ENCODE measurements around the gene IMMT. TPM values are rescaled to one million over a fixed set of nuclear protein-coding genes. Genes with fewer than 3 reads are reported as not detected.

The IMMT gene
- total RNA-seq, 1 donor from 2014 or later: 99.4 TPM

- no peaks in the 10 kb centered on the region for H3K9me3 ChIP-seq (ENCODE audit: insufficient read depth, low read depth, low read length)
- Mint-ChIP-seq H3K4me3 (ENCODE audit: unreplicated experiment) (no peak overlapping the region), H3K36me3 (ENCODE audit: low read depth, unreplicated experiment) (peaks cover 11% of the 10 kb centered on the region), H3K27ac (ENCODE audit: unreplicated experiment) (no peak overlapping the region), H3K4me1 (ENCODE audit: low read depth, unreplicated experiment) (peaks cover 11% of the 10 kb centered on the region), H3K9me3 (ENCODE audit: unreplicated experiment) (no peaks in the 10 kb centered on the region), H3K27me3 (ENCODE audit: low read depth, unreplicated experiment) (no peaks in the 10 kb centered on the region)
- FAIRE-seq (no peak), DNase-seq (ENCODE audit: low read depth) (no peak)
- no peak overlapping the region for H3K9ac ChIP-seq (ENCODE audit: low read length)
- H3K4me2 ChIP-seq (ENCODE audit: low read length): no peak overlapping the region
- H4K20me1 ChIP-seq (ENCODE audit: insufficient read depth, low read length): peaks cover 44% of the 10 kb centered on the region
- no peak for TF ChIP-seq EZH2 (IDR thresholded peaks at IDR 0.05; ENCODE audit: insufficient read depth, low read length)
- no peak for TF ChIP-seq CTCF (IDR thresholded peaks at IDR 0.05; ENCODE audit: insufficient read depth, low read depth, low read length)
- H3K36me3 ChIP-seq (ENCODE audit: insufficient read depth, low read length): peaks cover 29% of the 10 kb centered on the region
- H3K27me3 ChIP-seq (ENCODE audit: insufficient read depth, low read length): no peaks in the 10 kb centered on the region
- H3K4me1 ChIP-seq (ENCODE audit: insufficient read depth, low read length): no peaks in the 10 kb centered on the region
- H2AFZ ChIP-seq (ENCODE audit: low read depth, low read length): no peak overlapping the region
- no peak overlapping the region for H3K27ac ChIP-seq (ENCODE audit: low read depth, low read length)
- no peak overlapping the region for H3K4me3 ChIP-seq (ENCODE audit: insufficient read depth, low read depth, low read length)
- H3K79me2 ChIP-seq (ENCODE audit: insufficient read depth, low read length): peaks cover 35% of the 10 kb centered on the region
These were observed 22.7 kb downstream of the IMMT start for GRCh38 chr2:86172610-86173009.

DNA sequence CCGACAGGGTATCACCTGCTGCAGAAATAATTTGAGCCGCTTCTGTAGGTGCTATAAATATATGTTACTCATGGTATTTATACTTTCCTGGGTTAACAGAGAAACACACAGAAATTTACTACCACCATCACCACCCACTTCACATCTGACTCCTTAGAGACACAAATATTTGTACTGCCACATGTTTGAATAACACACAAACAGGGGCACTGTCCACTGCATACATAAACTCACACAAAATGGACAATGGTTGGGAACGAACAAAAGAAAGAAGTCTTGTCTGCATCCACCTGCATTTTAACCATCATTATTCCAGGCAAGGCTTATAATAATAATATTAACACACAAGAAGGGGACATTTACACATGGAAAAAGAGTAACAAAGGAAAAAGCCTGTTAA is 24.0 kb downstream of the IMMT start:
- H3K79me2 ChIP-seq (ENCODE audit: insufficient read depth, low read length): peaks cover 30% of the 10 kb centered on the region
- H3K4me3 ChIP-seq (ENCODE audit: insufficient read depth, low read depth, low read length): no peak overlapping the region
- peaks cover 30% of the 10 kb centered on the region for H3K36me3 ChIP-seq (ENCODE audit: insufficient read depth, low read length)
- H3K4me2 ChIP-seq (ENCODE audit: low read length): no peak overlapping the region
- Mint-ChIP-seq H3K27me3 (ENCODE audit: low read depth, unreplicated experiment) (no peaks in the 10 kb centered on the region), H3K4me3 (ENCODE audit: unreplicated experiment) (no peak overlapping the region), H3K36me3 (ENCODE audit: low read depth, unreplicated experiment) (peaks cover 9% of the 10 kb centered on the region), H3K9me3 (ENCODE audit: unreplicated experiment) (no peaks in the 10 kb centered on the region), H3K4me1 (ENCODE audit: low read depth, unreplicated experiment) (peaks cover 5% of the 10 kb centered on the region), H3K27ac (ENCODE audit: unreplicated experiment) (no peak overlapping the region)
- TF ChIP-seq EZH2 (IDR thresholded peaks at IDR 0.05; ENCODE audit: insufficient read depth, low read length) (no peak), CTCF (IDR thresholded peaks at IDR 0.05; ENCODE audit: insufficient read depth, low read depth, low read length) (no peak)
- H2AFZ ChIP-seq (ENCODE audit: low read depth, low read length): no peak overlapping the region
- H3K9me3 ChIP-seq (ENCODE audit: insufficient read depth, low read depth, low read length): no peaks in the 10 kb centered on the region
- H3K4me1 ChIP-seq (ENCODE audit: insufficient read depth, low read length): no peaks in the 10 kb centered on the region
- H3K27ac ChIP-seq (ENCODE audit: low read depth, low read length): no peak overlapping the region
- FAIRE-seq: no peak
- H3K27me3 ChIP-seq (ENCODE audit: insufficient read depth, low read length): no peaks in the 10 kb centered on the region
- H4K20me1 ChIP-seq (ENCODE audit: insufficient read depth, low read length): peaks cover 37% of the 10 kb centered on the region
- no peak overlapping the region for H3K9ac ChIP-seq (ENCODE audit: low read length)
- DNase-seq (ENCODE audit: low read depth): no peak

DNA sequence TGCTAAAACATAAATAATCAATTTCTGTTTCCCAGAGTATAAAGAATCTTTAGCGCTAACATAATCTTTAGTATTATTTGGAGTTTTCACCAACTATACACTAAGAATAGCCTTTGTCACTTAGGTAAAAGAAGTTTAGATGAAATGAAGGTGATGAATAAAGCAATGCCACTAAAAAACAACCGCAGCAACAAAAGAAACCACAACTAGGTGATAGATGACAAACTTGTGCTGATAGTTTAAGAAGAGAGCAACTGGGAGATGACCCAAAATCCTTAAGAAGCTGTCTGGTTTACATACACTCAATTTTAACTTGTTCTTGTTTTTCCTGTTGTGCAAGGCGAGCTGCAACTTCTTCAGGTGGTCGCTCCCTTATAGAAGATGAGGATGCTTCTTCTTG is 24.8 kb downstream of the IMMT start:
- Histone ChIP-seq H2AFZ (ENCODE audit: low read depth, low read length) (no peak overlapping the region), H3K9ac (ENCODE audit: low read length) (no peak overlapping the region), H3K4me2 (ENCODE audit: low read length) (no peak overlapping the region), H3K27ac (ENCODE audit: low read depth, low read length) (no peak overlapping the region), H3K79me2 (ENCODE audit: insufficient read depth, low read length) (peaks cover 22% of the 10 kb centered on the region), H4K20me1 (ENCODE audit: insufficient read depth, low read length) (peaks cover 28% of the 10 kb centered on the region), H3K27me3 (ENCODE audit: insufficient read depth, low read length) (no peaks in the 10 kb centered on the region), H3K9me3 (ENCODE audit: insufficient read depth, low read depth, low read length) (no peaks in the 10 kb centered on the region), H3K4me3 (ENCODE audit: insufficient read depth, low read depth, low read length) (no peak overlapping the region), H3K36me3 (ENCODE audit: insufficient read depth, low read length) (peaks cover 32% of the 10 kb centered on the region), H3K4me1 (ENCODE audit: insufficient read depth, low read length) (no peaks in the 10 kb centered on the region)
- H3K9me3 Mint-ChIP-seq (ENCODE audit: unreplicated experiment): no peaks in the 10 kb centered on the region
- H3K4me1 Mint-ChIP-seq (ENCODE audit: low read depth, unreplicated experiment): peaks cover 3% of the 10 kb centered on the region
- TF ChIP-seq CTCF (IDR thresholded peaks at IDR 0.05; ENCODE audit: insufficient read depth, low read depth, low read length) (no peak), EZH2 (IDR thresholded peaks at IDR 0.05; ENCODE audit: insufficient read depth, low read length) (no peak)
- H3K27me3 Mint-ChIP-seq (ENCODE audit: low read depth, unreplicated experiment): no peaks in the 10 kb centered on the region
- FAIRE-seq: no peak
- no peak overlapping the region for H3K27ac Mint-ChIP-seq (ENCODE audit: unreplicated experiment)
- H3K4me3 Mint-ChIP-seq (ENCODE audit: unreplicated experiment): no peak overlapping the region
- no peak for DNase-seq (ENCODE audit: low read depth)
- H3K36me3 Mint-ChIP-seq (ENCODE audit: low read depth, unreplicated experiment): peaks cover 7% of the 10 kb centered on the region

Data from astrocyte (in vitro differentiated cells and primary cell).